Measurements from ENCODE around the gene BCL2L13. TPM values are rescaled to one million over a fixed set of nuclear protein-coding genes. Genes with fewer than 3 reads are reported as not detected.

BCL2L13 gene
- total RNA-seq, 4 donors from 2014 or later, result 15.3 to 35.3 (median 30.1) TPM

DNA sequence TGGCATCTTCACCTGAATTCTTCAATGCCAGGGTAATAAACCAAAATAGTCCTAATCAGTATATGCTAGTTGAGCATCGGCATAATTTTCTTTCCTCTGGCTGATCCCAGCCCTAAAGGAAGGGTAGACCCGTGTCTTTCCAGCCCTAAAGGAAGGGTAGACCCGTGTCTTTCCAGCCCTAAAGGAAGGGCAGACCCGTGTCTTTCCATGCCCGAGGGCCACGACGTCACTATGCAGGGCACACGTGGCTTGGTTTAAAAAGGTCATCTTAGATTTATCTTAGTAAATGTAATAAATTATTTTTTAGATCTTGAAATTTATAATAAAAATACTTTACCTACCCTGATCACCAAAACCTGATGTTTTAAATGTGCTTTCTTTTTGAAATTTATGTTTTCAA is 90.2 kb downstream of the BCL2L13 start:
- TF ChIP-seq POLR2A (IDR thresholded peaks at IDR 0.05), result no peak
- TF ChIP-seq, protein P1, sequence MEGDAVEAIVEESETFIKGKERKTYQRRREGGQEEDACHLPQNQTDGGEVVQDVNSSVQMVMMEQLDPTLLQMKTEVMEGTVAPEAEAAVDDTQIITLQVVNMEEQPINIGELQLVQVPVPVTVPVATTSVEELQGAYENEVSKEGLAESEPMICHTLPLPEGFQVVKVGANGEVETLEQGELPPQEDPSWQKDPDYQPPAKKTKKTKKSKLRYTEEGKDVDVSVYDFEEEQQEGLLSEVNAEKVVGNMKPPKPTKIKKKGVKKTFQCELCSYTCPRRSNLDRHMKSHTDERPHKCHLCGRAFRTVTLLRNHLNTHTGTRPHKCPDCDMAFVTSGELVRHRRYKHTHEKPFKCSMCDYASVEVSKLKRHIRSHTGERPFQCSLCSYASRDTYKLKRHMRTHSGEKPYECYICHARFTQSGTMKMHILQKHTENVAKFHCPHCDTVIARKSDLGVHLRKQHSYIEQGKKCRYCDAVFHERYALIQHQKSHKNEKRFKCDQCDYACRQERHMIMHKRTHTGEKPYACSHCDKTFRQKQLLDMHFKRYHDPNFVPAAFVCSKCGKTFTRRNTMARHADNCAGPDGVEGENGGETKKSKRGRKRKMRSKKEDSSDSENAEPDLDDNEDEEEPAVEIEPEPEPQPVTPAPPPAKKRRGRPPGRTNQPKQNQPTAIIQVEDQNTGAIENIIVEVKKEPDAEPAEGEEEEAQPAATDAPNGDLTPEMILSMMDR (IDR thresholded peaks at IDR 0.05), result no peak
- no peak overlapping the region for H3K4me3 ChIP-seq
- intact Hi-C loops (cut with DNase I; ENCODE audit: low total_unique reads), result no loop called here
- no peak for DNase-seq
- H3K27ac ChIP-seq, result no peak overlapping the region
- H3K27me3 ChIP-seq, result no peaks in the 10 kb centered on the region
- H3K36me3 ChIP-seq, result no peaks in the 10 kb centered on the region
- H3K9me3 ChIP-seq, result no peaks in the 10 kb centered on the region
- H3K4me1 ChIP-seq, result no peaks in the 10 kb centered on the region

DNA sequence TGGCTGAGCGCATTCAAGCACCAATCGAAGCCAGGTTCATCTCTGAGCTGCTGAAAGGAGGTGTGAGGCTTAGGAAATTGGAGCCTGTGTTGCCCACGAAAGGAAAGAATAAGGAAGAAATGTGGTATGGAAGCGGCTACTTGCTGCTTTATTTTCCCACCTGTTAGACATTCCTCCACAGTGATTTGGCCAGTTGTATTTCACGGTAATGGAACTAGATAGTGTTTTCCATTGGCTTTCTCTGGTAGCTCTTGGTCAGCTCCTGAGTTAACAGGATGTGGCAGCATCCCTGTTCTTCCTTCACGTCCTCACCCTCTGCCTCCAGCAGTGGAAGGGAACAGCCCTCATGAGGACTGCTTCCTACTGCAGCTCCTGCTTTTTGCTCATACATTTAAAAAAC is 91.0 kb downstream of the BCL2L13 start:
- no peak for DNase-seq
- H3K27me3 ChIP-seq, result no peaks in the 10 kb centered on the region
- H3K27ac ChIP-seq, result no peak overlapping the region
- H3K4me1 ChIP-seq, result no peaks in the 10 kb centered on the region
- no peak overlapping the region for H3K4me3 ChIP-seq
- no peaks in the 10 kb centered on the region for H3K36me3 ChIP-seq
- no peaks in the 10 kb centered on the region for H3K9me3 ChIP-seq
- TF ChIP-seq, protein P1 (IDR thresholded peaks at IDR 0.05), result no peak
- TF ChIP-seq POLR2A (IDR thresholded peaks at IDR 0.05), result no peak
- intact Hi-C loops (cut with DNase I; ENCODE audit: low total_unique reads), result no loop called here

DNA sequence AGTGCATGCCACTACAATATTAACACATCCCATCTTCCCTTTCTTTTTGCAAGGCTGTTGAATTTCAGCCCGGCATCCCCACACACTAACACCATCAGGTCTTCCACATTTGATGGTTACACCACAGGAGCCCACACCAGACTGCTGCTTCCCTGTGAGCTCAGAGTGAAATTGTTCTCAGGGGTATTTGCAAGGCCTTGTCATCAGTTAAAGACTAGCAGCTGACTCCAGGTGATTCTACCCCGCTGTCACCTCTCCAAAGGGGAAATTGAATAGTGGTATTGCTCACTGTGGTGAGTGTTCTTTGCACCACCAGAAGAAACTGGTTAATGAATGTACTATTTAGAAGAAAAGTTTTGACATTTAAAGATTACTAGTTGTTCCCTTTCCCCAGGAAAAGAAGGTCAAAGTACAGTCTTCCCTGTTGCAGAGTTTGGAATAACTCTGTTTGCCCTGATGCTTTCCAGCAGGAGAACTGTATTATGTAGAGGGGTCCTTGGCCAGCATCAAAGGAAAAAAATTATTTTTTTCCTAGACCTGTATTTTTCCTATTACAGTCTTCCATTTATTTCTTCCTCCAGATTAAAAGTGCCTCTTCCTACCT is 93.8 kb downstream of the BCL2L13 start:
- Histone ChIP-seq H3K9me3 (no peaks in the 10 kb centered on the region), H3K27me3 (no peaks in the 10 kb centered on the region), H3K27ac (no peak overlapping the region), H3K4me1 (no peaks in the 10 kb centered on the region), H3K36me3 (no peaks in the 10 kb centered on the region), H3K4me3 (no peak overlapping the region)
- intact Hi-C loops (cut with DNase I; ENCODE audit: low total_unique reads), result no loop called here
- TF ChIP-seq POLR2A (IDR thresholded peaks at IDR 0.05), result no peak
- TF ChIP-seq, protein P1 (IDR thresholded peaks at IDR 0.05), result no peak
- no peak for DNase-seq

DNA sequence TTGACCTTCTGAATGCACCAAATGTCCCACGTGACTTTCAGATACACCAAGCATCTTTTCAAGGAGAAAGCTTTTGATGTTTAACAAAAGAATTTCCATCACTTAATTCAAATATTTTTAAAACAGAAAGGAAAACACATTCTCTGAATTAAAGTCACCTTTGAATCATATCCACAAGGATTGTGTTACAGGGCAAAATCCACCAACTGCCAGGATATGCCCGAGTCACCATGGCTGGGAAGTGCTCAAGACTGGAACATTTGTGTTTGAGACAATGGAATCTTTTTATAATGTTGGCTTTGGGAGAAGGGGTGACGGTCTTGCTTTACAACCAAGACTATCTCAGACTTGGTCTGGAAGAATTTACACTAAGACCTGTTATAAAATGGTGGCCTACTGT is 94.9 kb downstream of the BCL2L13 start:
- intact Hi-C loops (cut with DNase I; ENCODE audit: low total_unique reads), result no loop called here

DNA sequence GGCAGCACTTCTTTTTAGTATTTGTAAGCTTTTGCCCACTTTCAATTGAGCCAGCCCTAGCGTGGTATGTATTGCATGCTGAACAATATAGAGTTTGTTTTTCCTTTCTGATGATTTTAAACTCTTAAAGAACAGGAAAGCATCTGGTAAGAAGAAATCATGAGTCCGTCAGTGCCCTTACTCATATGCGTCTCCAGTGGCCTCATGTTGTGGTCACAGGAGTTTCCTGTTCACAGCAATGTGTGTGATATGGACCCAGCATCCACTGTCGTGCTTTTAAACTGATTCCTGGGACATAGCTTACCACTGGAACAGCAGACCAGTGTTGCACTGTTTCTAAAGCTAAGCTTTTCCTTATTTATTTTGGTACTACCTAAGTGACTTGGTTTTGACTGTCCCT is 95.6 kb downstream of the BCL2L13 start:
- Histone ChIP-seq H3K4me1 (no peaks in the 10 kb centered on the region), H3K27me3 (no peaks in the 10 kb centered on the region), H3K4me3 (no peak overlapping the region), H3K9me3 (no peaks in the 10 kb centered on the region), H3K36me3 (no peaks in the 10 kb centered on the region), H3K27ac (no peak overlapping the region)
- DNase-seq, result no peak
- TF ChIP-seq, protein P1 (IDR thresholded peaks at IDR 0.05), result no peak
- no peak for TF ChIP-seq POLR2A (IDR thresholded peaks at IDR 0.05)
- intact Hi-C loops (cut with DNase I; ENCODE audit: low total_unique reads), result no loop called here

More for the DNA sequence above, 94.9 kb downstream of the BCL2L13 start:
- H3K4me3 ChIP-seq, result no peak overlapping the region
- H3K27me3 ChIP-seq, result no peaks in the 10 kb centered on the region
- DNase-seq, result no peak
- H3K27ac ChIP-seq, result no peak overlapping the region
- H3K36me3 ChIP-seq, result no peaks in the 10 kb centered on the region
- H3K9me3 ChIP-seq, result no peaks in the 10 kb centered on the region
- H3K4me1 ChIP-seq, result no peaks in the 10 kb centered on the region
- TF ChIP-seq, protein P1 (IDR thresholded peaks at IDR 0.05), result no peak
- TF ChIP-seq POLR2A (IDR thresholded peaks at IDR 0.05), result no peak

Measured in uterus (tissue), 4 donors.